ENCODE results near the gene C2CD3. TPM values are rescaled to one million over a fixed set of nuclear protein-coding genes. Genes with fewer than 3 reads are reported as not detected.

C2CD3 gene
- total and polyA plus RNA-seq, 2 of the 4 experiments (the other 2 are of a cell fraction), result 11.1 to 19.2 TPM

GRCh38 chr11:74208507-74208906 lies 37.7 kb upstream of the C2CD3 start:
- H2BK20ac ChIP-seq (ENCODE audit: low read depth, low read length), result no peak overlapping the region
- H3K4me1 ChIP-seq (ENCODE audit: control insufficient read depth, insufficient read depth, low read length), result no peaks in the 10 kb centered on the region
- POLR2A ChIA-PET (ENCODE audit: unreplicated experiment), result no interaction called here
- intact Hi-C loops (cut with micrococcal nuclease) (no loop called here), in situ Hi-C loops (cut with MboI; ENCODE audit: low sequenced_read_pairs) (no loop called here), dilution Hi-C loops (cut with HindIII; ENCODE audit: low sequenced_read_pairs, unreplicated experiment) (no loop called here)
- H4K8ac ChIP-seq (ENCODE audit: low read depth in 2 of 2, low read length in 2 of 2), result no peak overlapping the region
- no peak overlapping the region for H4K91ac ChIP-seq (ENCODE audit: insufficient read depth, low read depth, low read length)
- no peak overlapping the region for H3K4ac ChIP-seq (ENCODE audit: low read depth, low read length)
- H3K4me3 ChIP-seq (ENCODE audit: insufficient read depth, low read depth, low read length), result no peak overlapping the region
- no peak overlapping the region for H2AFZ ChIP-seq (replicated peaks; ENCODE audit: low read length, poor library complexity)
- no peak overlapping the region for H3K18ac ChIP-seq (ENCODE audit: low read depth, low read length)
- no peak overlapping the region for H2BK5ac ChIP-seq (ENCODE audit: low read depth, low read length, poor library complexity, severe bottlenecking)
- no peak overlapping the region for H3K9ac ChIP-seq (ENCODE audit: low read depth, low read length)
- CTCF ChIA-PET, result no interaction called here
- H2AK9ac ChIP-seq (replicated peaks; ENCODE audit: low read depth, low read length, poor library complexity), result no peak overlapping the region
- H3K36me3 ChIP-seq (ENCODE audit: control insufficient read depth, insufficient read depth, low read length), result peaks cover 27% of the 10 kb centered on the region
- no peak overlapping the region for H3K4me2 ChIP-seq (ENCODE audit: low read depth, low read length)
- H2BK120ac ChIP-seq (ENCODE audit: low read depth, low read length), result no peak overlapping the region
- no peak overlapping the region for H3K23ac ChIP-seq (ENCODE audit: low read depth, low read length)
- no peaks in the 10 kb centered on the region for H3K9me3 ChIP-seq (ENCODE audit: control insufficient read depth, insufficient read depth, low read length)
- peaks cover 3% of the 10 kb centered on the region for H3K9me1 ChIP-seq (ENCODE audit: insufficient read depth, low read length)
- H3K27me3 ChIP-seq (ENCODE audit: control insufficient read depth, insufficient read depth, low read length), result no peaks in the 10 kb centered on the region
- H3K79me1 ChIP-seq (ENCODE audit: low read depth in 1 of 2, low read length in 2 of 2), result peaks cover 6 to 29% of the 10 kb centered on the region in 2 experiments; a peak in 3 of 4 replicates
- no TSS peak for BruUV-seq (replicated peaks)
- no peak overlapping the region for H2BK15ac ChIP-seq (ENCODE audit: low read depth, low read length)
- no peak overlapping the region for H2AK5ac ChIP-seq (ENCODE audit: low read depth, low read length)
- TF ChIP-seq MAZ (IDR thresholded peaks at IDR 0.05; ENCODE audit: borderline replicate concordance, low read depth, low read length), result no peak
- TF ChIP-seq RAD21 (IDR thresholded peaks at IDR 0.05; ENCODE audit: low read length), result no peak
- TF ChIP-seq USF2 (IDR thresholded peaks at IDR 0.05; ENCODE audit: low read depth, low read length), result no peak
- no peak for TF ChIP-seq CHD1 (IDR thresholded peaks at IDR 0.05; ENCODE audit: low read depth, low read length)
- TF ChIP-seq RFX5 (IDR thresholded peaks at IDR 0.05; ENCODE audit: low read depth, low read length), result no peak
- no peak for TF ChIP-seq RCOR1 (IDR thresholded peaks at IDR 0.05; ENCODE audit: insufficient replicate concordance, low read length)
- no peak for TF ChIP-seq BHLHE40 (IDR thresholded peaks at IDR 0.05; ENCODE audit: low read depth, low read length)
- TF ChIP-seq ELK1 (IDR thresholded peaks at IDR 0.05; ENCODE audit: borderline replicate concordance, low read depth, low read length), result no peak
- TF ChIP-seq NFE2L2 (IDR thresholded peaks at IDR 0.05; ENCODE audit: low read depth, low read length), result no peak
- TF ChIP-seq FOS (IDR thresholded peaks at IDR 0.05; ENCODE audit: low read depth, low read length), result no peak
- TF ChIP-seq POLR2A (IDR thresholded peaks at IDR 0.05; ENCODE audit: low read depth, low read length), result no peak
- no peak for TF ChIP-seq SMC3 (IDR thresholded peaks at IDR 0.05; ENCODE audit: low read depth, low read length)
- TF ChIP-seq MXI1 (IDR thresholded peaks at IDR 0.05; ENCODE audit: borderline replicate concordance, low read depth, low read length), result no peak
- no peak for TF ChIP-seq CEBPB (IDR thresholded peaks at IDR 0.05; ENCODE audit: low read depth, low read length)
- TF ChIP-seq MAFK (IDR thresholded peaks at IDR 0.05; ENCODE audit: low read depth, low read length), result no peak
- TF ChIP-seq, protein P1, sequence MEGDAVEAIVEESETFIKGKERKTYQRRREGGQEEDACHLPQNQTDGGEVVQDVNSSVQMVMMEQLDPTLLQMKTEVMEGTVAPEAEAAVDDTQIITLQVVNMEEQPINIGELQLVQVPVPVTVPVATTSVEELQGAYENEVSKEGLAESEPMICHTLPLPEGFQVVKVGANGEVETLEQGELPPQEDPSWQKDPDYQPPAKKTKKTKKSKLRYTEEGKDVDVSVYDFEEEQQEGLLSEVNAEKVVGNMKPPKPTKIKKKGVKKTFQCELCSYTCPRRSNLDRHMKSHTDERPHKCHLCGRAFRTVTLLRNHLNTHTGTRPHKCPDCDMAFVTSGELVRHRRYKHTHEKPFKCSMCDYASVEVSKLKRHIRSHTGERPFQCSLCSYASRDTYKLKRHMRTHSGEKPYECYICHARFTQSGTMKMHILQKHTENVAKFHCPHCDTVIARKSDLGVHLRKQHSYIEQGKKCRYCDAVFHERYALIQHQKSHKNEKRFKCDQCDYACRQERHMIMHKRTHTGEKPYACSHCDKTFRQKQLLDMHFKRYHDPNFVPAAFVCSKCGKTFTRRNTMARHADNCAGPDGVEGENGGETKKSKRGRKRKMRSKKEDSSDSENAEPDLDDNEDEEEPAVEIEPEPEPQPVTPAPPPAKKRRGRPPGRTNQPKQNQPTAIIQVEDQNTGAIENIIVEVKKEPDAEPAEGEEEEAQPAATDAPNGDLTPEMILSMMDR (conservative IDR thresholded peaks at IDR 0.05; ENCODE audit: low read depth, low read length), result no peak
- ATAC-seq (ENCODE audit: low read depth) (no peak), DNase-seq (no peak)
- no peak overlapping the region for H4K5ac ChIP-seq (ENCODE audit: low read depth, low read length)
- H3K27ac ChIP-seq (ENCODE audit: insufficient read depth, low read length), result no peak overlapping the region
- H3K56ac ChIP-seq (ENCODE audit: extremely low read depth, insufficient read depth, low read length), result no peak overlapping the region
- no peaks in the 10 kb centered on the region for H4K20me1 ChIP-seq (ENCODE audit: insufficient read depth, low read length)
- H3K14ac ChIP-seq (replicated peaks; ENCODE audit: low read depth, low read length), result no peak overlapping the region
